GM21423 (cell line): ENCODE data around the gene TSPAN18.

ENCODE experiments used
- ATAC-seq: cut with Tn5 transposase; IDR thresholded peaks from one replicate; pipeline ENCODE4 v1.9.1; 2021; ENCODE audit warnings: mild to moderate bottlenecking, moderate library complexity; ENCODE audit not compliant: unreplicated experiment

TSPAN18 gene

GRCh38 chr11:44910591-44910990 lies 183.8 kb downstream of the TSPAN18 start:
- no peak for ATAC-seq

- peak; percentile 49 for ATAC-seq
Measured at GRCh38 chr11:44911029-44911814, 184.5 kb downstream of the TSPAN18 start.

- ATAC-seq: no peak
Measured at GRCh38 chr11:44912270-44912987, 185.7 kb downstream of the TSPAN18 start.

- ATAC-seq: no peak
Measured at GRCh38 chr11:44913502-44913901, 186.7 kb downstream of the TSPAN18 start.

- ATAC-seq: no peak
Measured at GRCh38 chr11:44914105-44914504, 187.3 kb downstream of the TSPAN18 start.

- ATAC-seq: no peak
Measured at GRCh38 chr11:44915004-44915403, 188.2 kb downstream of the TSPAN18 start.

GRCh38 chr11:44915621-44916020 lies 188.9 kb downstream of the TSPAN18 start:
- peak; percentile 41 for ATAC-seq

- no peak for ATAC-seq
Measured at GRCh38 chr11:44916331-44916730, 189.6 kb downstream of the TSPAN18 start.

- ATAC-seq: no peak
Measured at GRCh38 chr11:44916801-44917385, 190.1 kb downstream of the TSPAN18 start.

GRCh38 chr11:44917741-44918140 lies 191.0 kb downstream of the TSPAN18 start:
- ATAC-seq: no peak

- no peak for ATAC-seq
Measured at GRCh38 chr11:44920451-44920850, 193.7 kb downstream of the TSPAN18 start.

- no peak for ATAC-seq
Measured at GRCh38 chr11:44923115-44923514, 196.4 kb downstream of the TSPAN18 start.

GRCh38 chr11:44923806-44924205 lies 197.0 kb downstream of the TSPAN18 start:
- no peak for ATAC-seq

- no peak for ATAC-seq
Measured at GRCh38 chr11:44926036-44926435, 199.3 kb downstream of the TSPAN18 start.

GRCh38 chr11:44927174-44927661 lies 200.5 kb downstream of the TSPAN18 start:
- ATAC-seq: no peak

- no peak for ATAC-seq
Measured at GRCh38 chr11:44928144-44928543, 201.4 kb downstream of the TSPAN18 start.

GRCh38 chr11:44928816-44929215 lies 202.1 kb downstream of the TSPAN18 start:
- ATAC-seq: no peak

- ATAC-seq: no peak
Measured at GRCh38 chr11:44930588-44931302, 204.0 kb downstream of the TSPAN18 start.

- ATAC-seq: no peak
Measured at GRCh38 chr11:44931466-44931865, 204.7 kb downstream of the TSPAN18 start.

- no peak for ATAC-seq
Measured at GRCh38 chr11:44934110-44934509, 207.3 kb downstream of the TSPAN18 start.

- no peak for ATAC-seq
Measured at GRCh38 chr11:44934735-44935250, 208.0 kb downstream of the TSPAN18 start.
